DOHH2 (cell line): ENCODE data around the gene HDLBP.
A peak's percentile ranks its signal among the peaks of the same experiment; 100 is the strongest.
"Not testable (repeated sequence)": the region's sequence is repeated elsewhere in the genome, so short reads cannot be mapped to it uniquely, and the experiment has no call there.

Source experiments
- H3F3A ChIP-seq: fragments of 200-600 bp; sonication (generic), shearing (Covaris generic); 2 replicates; pipeline ENCODE4 v1.6.0; 2016; ENCODE audit warnings: antibody characterized with exemption, mild to moderate bottlenecking; ENCODE audit not compliant: control insufficient read depth, insufficient read depth
- H3K27ac ChIP-seq: fragments of 200-600 bp; sonication (generic); 2 replicates; pipeline ENCODE4 v1.5.1; 2014; ENCODE audit warnings: low read depth, mild to moderate bottlenecking, low read length, moderate library complexity
- H3K27me3 ChIP-seq: fragments of 200-600 bp; sonication (generic); 2 replicates; pipeline ENCODE4 v1.6.1; 2014; ENCODE audit warnings: mild to moderate bottlenecking, low read length, mixed read lengths; ENCODE audit not compliant: control insufficient read depth
- H3K36me3 ChIP-seq: fragments of 200-600 bp; sonication (generic); 2 replicates; pipeline ENCODE4 v1.6.1; 2014; ENCODE audit warnings: mild to moderate bottlenecking, low read length, moderate library complexity, mixed read lengths; ENCODE audit not compliant: control insufficient read depth
- H3K4me1 ChIP-seq: fragments of 200-600 bp; sonication (generic); 2 replicates; pipeline ENCODE4 v1.6.1; 2014; ENCODE audit warnings: mild to moderate bottlenecking, low read length, mixed read lengths; ENCODE audit not compliant: control insufficient read depth
- H3K4me2 ChIP-seq: fragments of 200-600 bp; sonication (generic); 2 replicates; pipeline ENCODE4 v1.6.0; 2014; ENCODE audit warnings: mild to moderate bottlenecking, low read length, moderate library complexity
- H3K4me3 ChIP-seq: fragments of 200-600 bp; sonication (generic); 2 replicates; pipeline ENCODE4 v1.5.1; 2014; ENCODE audit warnings: mild to moderate bottlenecking, low read length, mixed read lengths
- H3K79me2 ChIP-seq: fragments of 200-600 bp; sonication (generic); 2 replicates; pipeline ENCODE4 v1.6.1; 2014; ENCODE audit warnings: mild to moderate bottlenecking, low read length, mixed read lengths; ENCODE audit not compliant: control insufficient read depth
- H3K9me2 ChIP-seq: fragments of 200-600 bp; sonication (generic); replicated peaks from 2 replicates; pipeline ENCODE4 v1.6.1; 2014; ENCODE audit warnings: mild to moderate bottlenecking, low read length, mixed read lengths; ENCODE audit not compliant: control insufficient read depth
- H3K9me3 ChIP-seq: fragments of 200-600 bp; sonication (generic); 2 replicates; pipeline ENCODE4 v1.6.1; 2014; ENCODE audit warnings: antibody characterized with exemption, low read length, mixed read lengths; ENCODE audit not compliant: control insufficient read depth, insufficient read depth
- H4K20me1 ChIP-seq: fragments of 200-600 bp; sonication (generic); 2 replicates; pipeline ENCODE4 v1.6.0; 2014; ENCODE audit warnings: low read depth, mild to moderate bottlenecking, antibody characterized with exemption, low read length, moderate library complexity; ENCODE audit not compliant: control insufficient read depth, insufficient read depth
- CTCF ChIP-seq: fragments of 200-600 bp; sonication (generic); IDR thresholded peaks from one replicate; pipeline ENCODE4 v1.5.1; 2014; ENCODE audit warnings: antibody characterized with exemption, mild to moderate bottlenecking, low read depth, low read length; ENCODE audit not compliant: poor library complexity, severe bottlenecking
- EZH2phosphoT487 ChIP-seq: fragments of 200-600 bp; sonication (generic); IDR thresholded peaks from 2 replicates; pipeline ENCODE4 v1.6.1; 2017; ENCODE audit warnings: borderline replicate concordance, mild to moderate bottlenecking, antibody characterized with exemption, low read length, moderate library complexity, mixed read lengths

HDLBP gene

GRCh38 chr2:241280291-241280690 lies 35.2 kb downstream of the HDLBP start:
- Histone ChIP-seq H4K20me1 (peaks cover 12% of the 10 kb centered on the region; the same call in 1 of the 2 replicates), H3K4me1 (peaks cover 10% of the 10 kb centered on the region), H3K9me3 (no peaks in the 10 kb centered on the region; the same call in 1 of the 2 replicates), H3K27ac (no peak overlapping the region), H3F3A (peaks cover 3% of the 10 kb centered on the region; the same call in 1 of the 2 replicates), H3K9me2 (no peaks in the 10 kb centered on the region), H3K4me3 (no peak overlapping the region), H3K79me2 (peaks cover 89% of the 10 kb centered on the region), H3K36me3 (peaks cover 2% of the 10 kb centered on the region; the same call in 1 of the 2 replicates), H3K4me2 (peak overlapping the region; percentile 17; the same call in 1 of the 2 replicates), H3K27me3 (no peaks in the 10 kb centered on the region)
- no peak for TF ChIP-seq CTCF
- no peak for TF ChIP-seq EZH2phosphoT487

GRCh38 chr2:241279828-241280227 lies 35.6 kb downstream of the HDLBP start:
- H3K27ac ChIP-seq, result no peak overlapping the region
- peaks cover 12% of the 10 kb centered on the region; the same call in 1 of the 2 replicates for H4K20me1 ChIP-seq
- no peak for TF ChIP-seq EZH2phosphoT487
- TF ChIP-seq CTCF, result no peak

DNA sequence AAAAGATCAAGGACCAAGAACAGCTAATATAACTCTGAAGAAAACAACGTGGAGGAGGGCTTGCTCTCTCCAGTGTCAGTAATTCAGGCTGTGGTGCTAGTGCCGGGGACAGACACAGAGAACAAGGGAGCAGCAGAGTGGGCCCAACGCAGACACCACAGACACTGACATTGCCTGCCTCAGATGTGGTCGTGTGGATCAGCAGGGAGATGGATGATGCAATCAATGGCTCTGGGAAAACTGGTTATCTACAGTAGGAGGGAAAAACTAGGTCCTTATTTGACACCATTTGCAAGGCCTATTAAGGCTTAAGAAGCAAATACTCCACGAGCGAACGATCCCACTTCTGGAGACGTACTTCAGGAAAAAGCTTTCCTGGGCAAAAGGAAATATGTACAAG lies 36.1 kb downstream of the HDLBP start:
- H4K20me1 ChIP-seq, result peaks cover 11% of the 10 kb centered on the region; the same call in 1 of the 2 replicates
- no peaks in the 10 kb centered on the region for H3K9me2 ChIP-seq
- H3K4me1 ChIP-seq, result peaks cover 9% of the 10 kb centered on the region
- H3K27ac ChIP-seq, result no peak overlapping the region
- no peak overlapping the region for H3K4me2 ChIP-seq
- no peak overlapping the region for H3K4me3 ChIP-seq
- peaks cover 89% of the 10 kb centered on the region for H3K79me2 ChIP-seq
- no peaks in the 10 kb centered on the region for H3K36me3 ChIP-seq
- no peaks in the 10 kb centered on the region; the same call in 1 of the 2 replicates for H3K9me3 ChIP-seq
- H3K27me3 ChIP-seq, result no peaks in the 10 kb centered on the region
- no peak for TF ChIP-seq CTCF
- peaks cover 3% of the 10 kb centered on the region; the same call in 1 of the 2 replicates for H3F3A ChIP-seq

More at GRCh38 chr2:241279828-241280227, 35.6 kb downstream of the HDLBP start:
- H3K79me2 ChIP-seq, result peaks cover 89% of the 10 kb centered on the region
- peaks cover 3% of the 10 kb centered on the region; the same call in 1 of the 2 replicates for H3F3A ChIP-seq
- H3K4me2 ChIP-seq, result no peak overlapping the region
- H3K4me3 ChIP-seq, result no peak overlapping the region
- no peaks in the 10 kb centered on the region; the same call in 1 of the 2 replicates for H3K9me3 ChIP-seq
- H3K4me1 ChIP-seq, result peaks cover 10% of the 10 kb centered on the region
- H3K9me2 ChIP-seq, result no peaks in the 10 kb centered on the region
- no peaks in the 10 kb centered on the region for H3K36me3 ChIP-seq
- no peaks in the 10 kb centered on the region for H3K27me3 ChIP-seq

DNA sequence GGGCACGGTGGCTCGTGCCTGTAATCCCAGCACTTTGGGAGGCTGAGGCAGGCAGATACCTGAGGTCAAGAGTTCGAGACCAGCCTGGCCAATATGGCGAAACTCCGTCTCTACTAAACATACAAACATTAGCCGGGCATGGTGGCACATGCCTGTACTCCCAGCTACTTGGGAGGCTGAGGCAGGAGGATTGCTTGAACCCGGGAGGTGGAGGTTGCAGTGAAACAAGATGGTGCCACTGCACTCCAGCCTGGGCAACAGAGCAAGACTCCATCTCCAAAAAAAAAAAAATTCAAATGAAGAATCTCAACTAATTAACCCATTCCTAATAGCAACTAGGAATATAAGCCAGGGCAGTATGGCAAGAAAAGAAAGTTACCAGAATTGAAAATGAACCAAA lies 37.2 kb downstream of the HDLBP start:
- not testable (repeated sequence) for H3K9me3 ChIP-seq, H3K4me2 ChIP-seq, H3F3A ChIP-seq, H3K36me3 ChIP-seq, H4K20me1 ChIP-seq, H3K9me2 ChIP-seq, H3K27me3 ChIP-seq, H3K27ac ChIP-seq, H3K4me3 ChIP-seq
- peaks cover 92% of the 10 kb centered on the region for H3K79me2 ChIP-seq
- H3K4me1 ChIP-seq, result peaks cover 11% of the 10 kb centered on the region
